Activated CD8-positive, alpha-beta memory T cell treated with anti-CD3 and anti-CD28 coated beads, Interleukin-2, amount 50 U/mL, for 4 hours (primary cell): ENCODE measurements around the gene NFIX.

ENCODE experiments used
- DNase-seq: peaks from one replicate; pipeline ENCODE4 v3.0.0-alpha.2; 2020

The NFIX gene

GRCh38 chr19:13115936-13116281 is 120.6 kb downstream of the NFIX start:
- no peak for DNase-seq

GRCh38 chr19:13116282-13117175 is 121.3 kb downstream of the NFIX start, which contains the start of gene TRMT1:
TSS of gene TRMT1 (minus strand) at chr19:13116740. CDS start at chr19:13116399, 341 bp downstream.
- DNase-seq: peak; percentile 89

GRCh38 chr19:13117176-13117771 is 122.0 kb downstream of the NFIX start:
- DNase-seq: no peak

GRCh38 chr19:13117772-13118423 is 122.6 kb downstream of the NFIX start, which contains the start of gene NACC1:
TSS of gene NACC1 (plus strand) at chr19:13118264. CDS start at chr19:13135208, 16,944 bp downstream.
- peak; percentile 91 for DNase-seq

- DNase-seq: peak; percentile 57
These were observed 123.3 kb downstream of the NFIX start for GRCh38 chr19:13118424-13119193.

- DNase-seq: no peak
These were observed 124.4 kb downstream of the NFIX start for GRCh38 chr19:13119627-13120026.

- DNase-seq: no peak
These were observed 124.8 kb downstream of the NFIX start for GRCh38 chr19:13120031-13120430.

- DNase-seq: no peak
These were observed 125.5 kb downstream of the NFIX start for GRCh38 chr19:13120817-13121216.

- no peak for DNase-seq
These were observed 126.4 kb downstream of the NFIX start for GRCh38 chr19:13121551-13122274.

GRCh38 chr19:13122275-13122878 is 127.1 kb downstream of the NFIX start:
- DNase-seq: no peak

GRCh38 chr19:13122980-13123957 is 128.0 kb downstream of the NFIX start:
- DNase-seq: no peak

GRCh38 chr19:13127051-13127450 is 131.8 kb downstream of the NFIX start:
- DNase-seq: no peak

- no peak for DNase-seq
These were observed 132.7 kb downstream of the NFIX start for GRCh38 chr19:13127811-13128575.

GRCh38 chr19:13128583-13128982 is 133.3 kb downstream of the NFIX start:
- no peak for DNase-seq

GRCh38 chr19:13129384-13129783 is 134.1 kb downstream of the NFIX start:
- DNase-seq: no peak

GRCh38 chr19:13130886-13131490 is 135.7 kb downstream of the NFIX start:
- DNase-seq: no peak

- DNase-seq: peak; percentile 45
These were observed 137.4 kb downstream of the NFIX start for GRCh38 chr19:13132471-13133180.

- no peak for DNase-seq
These were observed 138.1 kb downstream of the NFIX start for GRCh38 chr19:13133241-13133870.
